ENCODE data around the gene CIZ1.
"Not testable (repeated sequence)": the region's sequence is repeated elsewhere in the genome, so short reads cannot be mapped to it uniquely, and the experiment has no call there.

The CIZ1 gene

DNA sequence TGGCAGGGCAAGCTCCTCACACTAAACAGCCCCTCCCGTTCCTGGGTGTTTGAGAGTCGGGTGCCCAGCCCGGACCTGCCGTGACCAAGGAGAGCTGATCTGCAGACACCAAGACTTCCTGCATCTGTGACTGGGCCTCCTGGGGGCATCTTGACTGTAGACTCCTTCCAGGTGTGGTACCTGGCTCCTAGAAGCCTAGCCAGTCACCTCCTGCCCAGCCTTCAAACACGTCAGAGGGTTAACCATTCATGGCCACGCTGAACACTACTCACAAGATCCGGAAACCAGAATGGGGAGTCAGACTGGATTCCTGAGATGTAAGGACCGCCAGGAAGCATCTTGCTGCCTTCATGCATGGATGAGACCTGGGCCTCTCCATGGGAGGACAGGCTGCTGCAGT, 45.8 kb downstream of the CIZ1 start:
- Histone ChIP-seq H3K9me3 (replicated peaks; ENCODE audit: low read length) (no peaks in the 10 kb centered on the region), H3K27me3 (ENCODE audit: control insufficient read depth, insufficient read depth, low read length) (peaks cover 17% of the 10 kb centered on the region), H3K9ac (ENCODE audit: low read depth, low read length) (no peak overlapping the region), H3K4me2 (ENCODE audit: low read length) (no peak overlapping the region), H3K36me3 (ENCODE audit: insufficient read depth, low read length) (no peaks in the 10 kb centered on the region), H3K4me1 (ENCODE audit: control insufficient read depth, insufficient read depth, low read length) (peaks cover 6% of the 10 kb centered on the region), H3K4me3 (ENCODE audit: low read length) (no peak overlapping the region)

DNA sequence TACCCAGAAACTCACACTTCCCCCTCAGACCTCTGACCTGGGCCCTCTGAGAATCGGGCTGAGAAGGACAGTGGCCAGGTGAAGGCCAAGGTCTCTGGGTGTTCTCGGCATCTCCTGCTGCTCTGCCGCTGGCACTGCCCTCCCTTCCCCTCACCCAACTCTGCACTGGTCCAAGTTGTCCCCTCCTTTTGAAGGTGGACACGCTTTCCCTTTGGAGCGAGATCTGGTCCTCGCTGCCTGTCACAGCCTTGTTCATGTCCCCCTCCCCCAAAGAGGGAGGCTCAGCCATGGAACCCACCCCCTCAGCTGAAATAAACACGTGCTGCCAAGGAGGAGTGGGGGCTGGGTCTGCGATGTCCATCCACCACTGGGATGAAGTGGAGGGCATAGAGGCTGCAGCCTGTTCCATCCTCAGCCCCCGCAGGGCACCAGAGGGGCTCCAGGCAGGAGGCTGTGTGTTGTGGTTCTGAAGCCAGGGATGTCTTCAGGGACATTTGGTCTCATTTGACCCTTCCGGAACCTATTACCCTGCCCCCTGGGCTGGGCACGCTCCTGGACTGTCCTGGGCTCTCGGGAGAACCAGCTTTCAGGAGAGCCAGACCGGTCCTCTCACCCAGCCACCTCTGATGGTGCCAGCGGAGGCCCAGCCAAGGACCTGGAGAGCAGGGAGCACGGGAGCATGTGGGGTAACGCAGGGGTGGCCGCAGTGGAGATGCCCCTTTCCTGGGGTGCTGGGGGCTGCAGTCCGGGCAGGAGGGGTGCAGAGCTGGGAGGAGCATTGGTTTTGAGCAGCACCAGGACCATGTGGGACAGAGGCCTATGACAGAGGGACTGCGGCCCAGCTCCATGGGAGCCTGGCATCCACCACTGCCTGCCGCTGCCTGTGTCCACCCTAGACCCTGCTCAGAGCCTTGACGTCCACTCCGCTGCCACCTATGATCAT, 46.9 kb downstream of the CIZ1 start:
- Histone ChIP-seq H3K4me2 (ENCODE audit: low read length) (no peak overlapping the region), H3K4me1 (ENCODE audit: control insufficient read depth, insufficient read depth, low read length) (peaks cover 6% of the 10 kb centered on the region), H3K9me3 (replicated peaks; ENCODE audit: low read length) (no peaks in the 10 kb centered on the region), H3K4me3 (ENCODE audit: low read length) (no peak overlapping the region), H3K27me3 (ENCODE audit: control insufficient read depth, insufficient read depth, low read length) (peaks cover 17% of the 10 kb centered on the region), H3K36me3 (ENCODE audit: insufficient read depth, low read length) (no peaks in the 10 kb centered on the region), H3K9ac (ENCODE audit: low read depth, low read length) (no peak overlapping the region)

DNA sequence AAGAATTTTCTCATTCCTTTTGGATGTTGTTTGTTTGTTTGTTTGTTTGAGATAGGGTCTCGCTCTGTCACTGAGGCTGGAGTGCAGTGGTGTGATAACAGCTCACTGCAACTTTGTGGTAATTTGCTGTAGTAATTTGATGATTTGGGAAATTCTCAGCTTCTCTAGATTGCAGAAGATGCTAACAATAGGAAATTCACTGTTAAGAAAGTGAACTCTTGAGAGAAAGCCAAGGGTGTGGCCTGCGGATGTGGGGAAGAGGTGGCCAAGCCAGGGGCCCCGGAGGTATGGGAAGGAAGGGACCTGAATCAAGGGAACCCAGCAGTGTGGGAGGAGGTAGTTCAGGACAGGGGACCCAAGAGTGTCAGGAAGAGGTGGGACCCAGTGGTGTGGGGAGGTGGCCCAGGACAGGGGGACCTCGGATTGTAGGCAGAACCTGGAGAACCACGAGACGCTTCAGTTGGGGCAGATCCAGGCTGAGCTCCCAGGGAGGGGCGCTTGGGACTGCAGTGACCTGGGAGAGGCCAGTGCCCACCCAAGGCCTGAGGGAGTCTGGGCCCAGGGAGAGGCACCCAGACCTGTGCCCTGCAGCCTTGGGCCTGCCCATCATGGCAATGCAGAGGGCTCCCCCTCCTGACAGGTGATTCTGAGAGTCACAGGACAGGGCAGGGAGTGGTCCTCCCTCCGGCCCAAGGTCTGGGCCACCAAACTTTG, 47.7 kb downstream of the CIZ1 start:
- Histone ChIP-seq H3K9ac (ENCODE audit: low read depth, low read length) (no peak overlapping the region), H3K4me3 (ENCODE audit: low read length) (no peak overlapping the region), H3K36me3 (ENCODE audit: insufficient read depth, low read length) (no peaks in the 10 kb centered on the region), H3K27me3 (ENCODE audit: control insufficient read depth, insufficient read depth, low read length) (peaks cover 17% of the 10 kb centered on the region), H3K9me3 (replicated peaks; ENCODE audit: low read length) (no peaks in the 10 kb centered on the region), H3K4me1 (ENCODE audit: control insufficient read depth, insufficient read depth, low read length) (peaks cover 3% of the 10 kb centered on the region), H3K4me2 (ENCODE audit: low read length) (no peak overlapping the region)

DNA sequence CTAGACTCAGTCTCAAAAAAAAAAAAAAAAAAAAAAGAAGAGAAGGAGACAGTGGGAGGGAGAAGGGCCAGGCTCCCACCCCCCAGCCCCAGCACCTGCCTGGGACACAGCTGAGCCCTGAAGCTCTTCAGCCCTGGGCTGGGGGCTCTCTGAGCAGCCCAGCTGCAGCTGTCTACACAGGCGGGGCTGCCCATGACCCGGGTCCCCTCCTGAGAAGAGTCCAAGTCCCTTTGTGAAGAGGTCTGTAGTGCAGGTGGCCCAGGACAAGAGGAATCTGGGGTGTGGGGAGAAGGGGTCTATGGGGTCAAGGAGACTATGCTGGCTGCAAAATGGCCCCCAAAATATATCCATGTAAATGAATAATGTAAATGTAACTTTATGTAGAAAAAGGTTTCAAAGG, 48.8 kb downstream of the CIZ1 start:
- peaks cover 17% of the 10 kb centered on the region for H3K27me3 ChIP-seq (ENCODE audit: control insufficient read depth, insufficient read depth, low read length)
- no peaks in the 10 kb centered on the region for H3K9me3 ChIP-seq (replicated peaks; ENCODE audit: low read length)
- no peaks in the 10 kb centered on the region for H3K36me3 ChIP-seq (ENCODE audit: insufficient read depth, low read length)
- H3K4me2 ChIP-seq (ENCODE audit: low read length): no peak overlapping the region
- no peak overlapping the region for H3K4me3 ChIP-seq (ENCODE audit: low read length)
- no peak overlapping the region for H3K9ac ChIP-seq (ENCODE audit: low read depth, low read length)
- H3K4me1 ChIP-seq (ENCODE audit: control insufficient read depth, insufficient read depth, low read length): no peaks in the 10 kb centered on the region

DNA sequence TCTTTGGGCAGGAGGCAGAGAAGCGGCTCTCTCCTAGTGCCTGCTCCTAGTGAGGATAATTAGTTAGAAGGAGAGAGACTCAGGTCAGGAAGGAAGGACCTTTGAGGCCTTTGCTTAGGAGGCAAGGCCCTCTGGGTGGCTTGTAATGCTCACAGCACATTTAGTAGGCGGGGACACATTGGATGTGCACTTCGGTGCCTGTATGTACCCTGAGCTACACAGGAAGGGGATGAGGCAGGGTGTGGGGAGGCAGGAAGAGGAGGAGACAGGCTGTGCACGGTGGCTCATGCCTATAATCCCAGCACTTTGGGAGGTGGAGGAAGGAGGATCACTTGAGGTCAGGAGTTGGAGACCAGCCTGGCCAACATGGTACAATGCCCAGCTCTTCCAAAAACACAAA, 49.3 kb downstream of the CIZ1 start:
- Histone ChIP-seq H3K27me3 (ENCODE audit: control insufficient read depth, insufficient read depth, low read length) (peaks cover 17% of the 10 kb centered on the region), H3K4me2 (ENCODE audit: low read length) (no peak overlapping the region), H3K9ac (ENCODE audit: low read depth, low read length) (no peak overlapping the region), H3K4me1 (ENCODE audit: control insufficient read depth, insufficient read depth, low read length) (peaks cover 5% of the 10 kb centered on the region), H3K9me3 (replicated peaks; ENCODE audit: low read length) (no peaks in the 10 kb centered on the region), H3K36me3 (ENCODE audit: insufficient read depth, low read length) (no peaks in the 10 kb centered on the region), H3K4me3 (ENCODE audit: low read length) (no peak overlapping the region)

DNA sequence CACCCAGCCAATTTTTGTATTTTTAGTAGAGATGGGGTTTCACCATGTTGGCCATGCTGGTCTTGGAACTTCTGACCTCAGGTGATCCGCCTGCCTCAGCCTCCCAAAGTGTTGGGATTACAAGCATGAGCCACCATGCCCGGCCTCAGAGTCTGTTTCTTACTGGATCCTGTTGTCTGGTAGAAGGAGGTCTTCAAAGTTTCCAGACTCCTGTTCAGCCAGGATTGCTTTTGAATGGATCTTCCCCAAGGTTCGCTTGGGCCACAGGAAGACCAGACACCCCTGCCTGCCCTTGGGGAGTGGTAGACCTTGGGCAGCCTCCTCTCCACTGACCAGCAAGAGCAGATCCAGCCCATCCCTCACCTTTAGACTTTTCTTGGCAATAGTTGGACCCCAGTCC, 49.8 kb downstream of the CIZ1 start:
- H3K36me3 ChIP-seq (ENCODE audit: insufficient read depth, low read length): no peaks in the 10 kb centered on the region
- H3K27me3 ChIP-seq (ENCODE audit: control insufficient read depth, insufficient read depth, low read length): peaks cover 15% of the 10 kb centered on the region
- H3K9me3 ChIP-seq (replicated peaks; ENCODE audit: low read length): no peaks in the 10 kb centered on the region
- peaks cover 7% of the 10 kb centered on the region for H3K4me1 ChIP-seq (ENCODE audit: control insufficient read depth, insufficient read depth, low read length)
- H3K4me2 ChIP-seq (ENCODE audit: low read length): no peak overlapping the region
- H3K4me3 ChIP-seq (ENCODE audit: low read length): no peak overlapping the region
- H3K9ac ChIP-seq (ENCODE audit: low read depth, low read length): no peak overlapping the region

DNA sequence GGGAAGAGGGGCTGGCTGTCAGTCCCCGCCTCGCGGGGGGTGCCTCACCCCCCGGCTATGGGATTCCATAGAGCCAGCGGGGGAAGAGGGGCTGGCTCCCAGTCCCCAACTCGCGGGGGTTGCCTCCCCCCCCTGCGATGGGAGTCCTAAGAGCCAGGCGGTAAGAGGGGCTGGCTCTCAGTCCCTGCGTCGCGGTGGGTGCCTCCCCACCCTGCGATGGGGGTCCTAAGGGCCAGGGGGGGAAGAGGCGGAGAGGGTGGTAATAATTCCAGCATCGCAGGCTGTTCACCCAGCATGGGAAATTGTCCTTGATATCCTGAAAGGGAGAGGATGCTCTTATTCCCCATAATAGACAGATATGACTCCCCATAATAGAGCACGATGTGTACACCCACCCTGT, 51.8 kb downstream of the CIZ1 start:
- no peak overlapping the region for H3K9ac ChIP-seq (ENCODE audit: low read depth, low read length)
- no peaks in the 10 kb centered on the region for H3K36me3 ChIP-seq (ENCODE audit: insufficient read depth, low read length)
- peaks cover 4% of the 10 kb centered on the region for H3K27me3 ChIP-seq (ENCODE audit: control insufficient read depth, insufficient read depth, low read length)
- H3K4me1 ChIP-seq (ENCODE audit: control insufficient read depth, insufficient read depth, low read length): peaks cover 7% of the 10 kb centered on the region
- H3K4me2 ChIP-seq (ENCODE audit: low read length): no peak overlapping the region
- no peak overlapping the region for H3K4me3 ChIP-seq (ENCODE audit: low read length)
- no peaks in the 10 kb centered on the region for H3K9me3 ChIP-seq (replicated peaks; ENCODE audit: low read length)

DNA sequence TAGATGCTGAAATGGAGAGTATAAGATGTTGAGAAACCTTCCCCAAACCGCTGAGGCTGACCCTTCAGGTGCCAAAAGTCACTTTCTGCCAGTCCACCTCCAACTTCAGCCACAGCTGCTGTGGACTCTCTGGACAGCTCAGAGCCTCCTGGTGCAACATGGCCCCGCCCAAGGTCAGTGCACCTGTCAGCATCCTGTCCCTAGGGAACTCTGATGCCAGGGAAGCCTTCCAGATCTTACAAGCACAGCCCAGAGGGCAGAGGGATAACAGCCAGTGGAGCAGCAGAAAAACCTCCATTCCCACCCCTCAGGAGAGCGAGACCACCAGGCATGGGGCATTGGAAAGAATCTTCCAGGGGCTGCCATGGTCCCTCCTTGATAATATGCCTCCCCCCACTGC, 53.4 kb downstream of the CIZ1 start:
- H3K9me3 ChIP-seq (replicated peaks; ENCODE audit: low read length): no peaks in the 10 kb centered on the region
- peaks cover 7% of the 10 kb centered on the region for H3K4me1 ChIP-seq (ENCODE audit: control insufficient read depth, insufficient read depth, low read length)
- H3K4me3 ChIP-seq (ENCODE audit: low read length): no peak overlapping the region
- H3K4me2 ChIP-seq (ENCODE audit: low read length): no peak overlapping the region
- peaks cover 14% of the 10 kb centered on the region for H3K27me3 ChIP-seq (ENCODE audit: control insufficient read depth, insufficient read depth, low read length)
- H3K36me3 ChIP-seq (ENCODE audit: insufficient read depth, low read length): no peaks in the 10 kb centered on the region
- H3K9ac ChIP-seq (ENCODE audit: low read depth, low read length): no peak overlapping the region

DNA sequence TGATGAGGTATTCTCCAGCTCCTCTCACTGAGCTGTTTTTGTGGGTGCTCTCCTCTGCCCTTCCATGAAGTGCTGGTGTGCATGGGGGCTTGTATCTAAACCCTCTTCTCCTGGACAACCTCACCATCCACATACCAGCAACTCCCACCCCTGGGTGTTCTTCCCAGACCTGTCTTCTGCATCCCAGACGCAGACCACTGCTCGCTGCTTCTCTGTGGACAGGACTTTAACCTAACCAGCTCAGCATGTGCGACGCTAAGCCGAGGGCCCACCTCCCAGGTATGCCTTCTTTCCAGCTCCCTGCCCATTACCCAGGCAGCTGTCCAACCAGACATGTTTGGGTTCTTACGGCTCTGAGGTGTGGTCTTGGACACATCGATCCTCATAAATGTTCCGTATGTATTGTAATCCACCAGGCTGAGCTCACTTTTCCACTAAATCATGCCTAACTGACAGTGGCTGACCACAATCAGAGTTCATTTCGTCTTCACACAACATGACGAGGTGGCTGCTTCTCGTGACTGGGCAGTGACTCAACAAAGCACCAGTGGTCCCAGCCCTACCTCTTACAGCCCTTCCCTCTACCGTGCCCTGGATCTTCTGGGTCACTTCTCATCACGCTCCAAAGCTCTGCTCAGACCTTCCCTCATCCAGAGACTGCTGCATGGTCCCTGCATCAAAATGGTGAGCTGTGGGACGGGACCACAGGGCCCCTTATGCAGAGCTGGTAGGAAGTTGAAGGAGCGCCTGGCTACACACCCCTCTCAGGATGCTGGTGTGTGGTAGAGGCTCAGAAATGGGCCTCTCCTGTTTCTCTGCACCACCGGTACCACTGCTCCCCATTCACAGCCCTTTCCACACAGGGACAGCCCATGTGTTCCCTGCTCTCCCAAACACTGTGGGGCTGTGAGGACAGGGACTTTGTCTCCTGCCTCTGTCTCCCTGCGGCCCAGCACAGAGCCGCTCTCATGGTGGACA, 54.3 kb downstream of the CIZ1 start:
- Histone ChIP-seq H3K36me3 (ENCODE audit: insufficient read depth, low read length) (no peaks in the 10 kb centered on the region), H3K27me3 (ENCODE audit: control insufficient read depth, insufficient read depth, low read length) (peaks cover 22% of the 10 kb centered on the region), H3K4me2 (ENCODE audit: low read length) (no peak overlapping the region), H3K4me1 (ENCODE audit: control insufficient read depth, insufficient read depth, low read length) (peaks cover 7% of the 10 kb centered on the region), H3K4me3 (ENCODE audit: low read length) (no peak overlapping the region), H3K9me3 (replicated peaks; ENCODE audit: low read length) (no peaks in the 10 kb centered on the region), H3K9ac (ENCODE audit: low read depth, low read length) (no peak overlapping the region)

DNA sequence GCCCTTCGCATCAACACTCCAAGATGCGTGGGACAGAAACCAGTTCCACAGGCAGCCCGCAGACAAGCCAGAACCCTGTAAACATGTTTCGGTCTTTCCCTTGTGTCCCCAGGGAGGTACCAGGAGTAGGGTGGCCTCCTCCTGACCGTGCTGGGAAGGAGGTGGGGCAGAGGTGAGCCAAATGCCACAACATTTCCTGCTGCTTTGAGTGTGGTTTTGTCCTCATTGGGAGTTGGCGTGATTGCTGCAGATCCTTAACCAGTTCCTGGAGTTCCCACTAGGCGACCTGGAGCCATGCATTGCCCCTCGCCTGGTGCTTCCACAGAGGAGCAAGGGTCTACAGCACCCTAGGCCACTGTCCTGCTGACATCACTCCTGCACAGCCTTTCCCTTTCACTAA, 55.8 kb downstream of the CIZ1 start:
- H3K9me3 ChIP-seq (replicated peaks; ENCODE audit: low read length); H3K4me1 ChIP-seq (ENCODE audit: control insufficient read depth, insufficient read depth, low read length); H3K36me3 ChIP-seq (ENCODE audit: insufficient read depth, low read length); H3K4me3 ChIP-seq (ENCODE audit: low read length); H3K4me2 ChIP-seq (ENCODE audit: low read length); H3K9ac ChIP-seq (ENCODE audit: low read depth, low read length): not testable (repeated sequence)
- H3K27me3 ChIP-seq (ENCODE audit: control insufficient read depth, insufficient read depth, low read length): peaks cover 29% of the 10 kb centered on the region

DNA sequence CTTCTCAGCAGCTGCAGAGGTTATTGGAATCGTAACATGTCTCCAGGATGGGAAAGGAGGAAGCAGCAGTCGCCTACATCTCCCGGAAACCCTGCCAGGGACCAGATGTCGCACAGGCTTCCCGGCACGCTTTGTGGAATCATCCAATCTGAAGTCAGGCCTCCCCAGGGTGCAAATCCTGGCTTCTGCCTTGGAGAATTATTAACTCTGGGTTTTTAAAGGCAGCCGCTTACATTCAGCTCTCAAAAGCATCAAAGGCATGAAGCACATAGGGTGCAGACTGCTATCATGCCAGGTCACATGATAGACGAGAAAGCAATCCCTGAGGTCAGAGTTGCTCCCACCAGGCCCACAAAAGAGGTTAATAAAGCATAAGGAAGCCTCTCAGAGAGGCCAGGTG, 59.2 kb downstream of the CIZ1 start:
- H3K4me1 ChIP-seq (ENCODE audit: control insufficient read depth, insufficient read depth, low read length); H3K4me2 ChIP-seq (ENCODE audit: low read length); H3K36me3 ChIP-seq (ENCODE audit: insufficient read depth, low read length); H3K9ac ChIP-seq (ENCODE audit: low read depth, low read length); H3K9me3 ChIP-seq (replicated peaks; ENCODE audit: low read length); H3K4me3 ChIP-seq (ENCODE audit: low read length): not testable (repeated sequence)
- peaks cover 29% of the 10 kb centered on the region for H3K27me3 ChIP-seq (ENCODE audit: control insufficient read depth, insufficient read depth, low read length)

All from skeletal muscle satellite cell (primary cell).